Liver (tissue), 10 donors: ENCODE results near the gene ZNF219. TPM values are rescaled to one million over a fixed set of nuclear protein-coding genes. Genes with fewer than 3 reads are reported as not detected.
"Not testable (repeated sequence)": the region's sequence is repeated elsewhere in the genome, so short reads cannot be mapped to it uniquely, and the experiment has no call there.

Experiments
- DNase-seq: peaks from one replicate; pipeline ENCODE4 v3.0.0-alpha.2; 2017; ENCODE audit warnings: low spot score
- H3K27ac ChIP-seq, 2 donors: one replicate each; pipeline ENCODE4 v1.7.0; 2013; ENCODE audit warnings: inconsistent platforms in 2 of 2, low read length in 2 of 2, control low read depth in 1 of 2, low read depth in 1 of 2, mild to moderate bottlenecking in 1 of 2
- H3K27me3 ChIP-seq, 4 donors: one replicate each; pipeline versions ENCODE4 v1.6.1 to v1.7.0; 2013; ENCODE audit warnings: low read length in 3 of 4, inconsistent platforms in 1 of 4, mild to moderate bottlenecking in 1 of 4, moderate library complexity in 1 of 4; ENCODE audit not compliant: control insufficient read depth in 4 of 4, insufficient read depth in 4 of 4
- H3K36me3 ChIP-seq, 4 donors: one replicate each; pipeline versions ENCODE4 v1.6.1 to v1.7.0; 2013; ENCODE audit warnings: low read length in 3 of 4, mild to moderate bottlenecking in 3 of 4, low read depth in 1 of 4, moderate library complexity in 1 of 4; ENCODE audit not compliant: control insufficient read depth in 4 of 4, insufficient read depth in 3 of 4
- H3K4me1 ChIP-seq, 4 donors: one replicate each; pipeline versions ENCODE4 v1.6.1 to v1.7.0; 2013; ENCODE audit warnings: low read length in 3 of 4, mild to moderate bottlenecking in 3 of 4, moderate library complexity in 1 of 4; ENCODE audit not compliant: control insufficient read depth in 4 of 4, insufficient read depth in 4 of 4
- H3K4me3 ChIP-seq, 3 donors: one replicate each; pipeline versions ENCODE4 v1.6.1 to v1.7.0; 2013; ENCODE audit warnings: low read length in 3 of 3, control low read depth in 1 of 3, low read depth in 1 of 3, mild to moderate bottlenecking in 1 of 3
- H3K9ac ChIP-seq, 2 donors: one replicate each; pipeline ENCODE4 v1.7.0; 2013; ENCODE audit warnings: low read length in 2 of 2, mild to moderate bottlenecking in 2 of 2, moderate library complexity in 2 of 2, control low read depth in 1 of 2, low read depth in 1 of 2
- H3K9me3 ChIP-seq, 4 donors: one replicate each; pipeline versions ENCODE4 v1.6.1 to v1.7.0; 2013; ENCODE audit warnings: low read length in 3 of 4; ENCODE audit not compliant: control insufficient read depth in 4 of 4
- FOXA2 ChIP-seq: IDR thresholded peaks from 2 replicates; pipeline ENCODE4 v1.6.1; 2016; ENCODE audit warnings: antibody characterized with exemption
- HNF4G ChIP-seq: IDR thresholded peaks from 2 replicates; pipeline ENCODE4 v1.6.1; 2016; ENCODE audit warnings: antibody characterized with exemption
- JUND ChIP-seq, 2 donors: IDR thresholded peaks; 2 replicates each; pipeline ENCODE4 v1.6.1; 2016; ENCODE audit warnings: antibody characterized with exemption in 2 of 2
- RAD21 ChIP-seq, 2 donors: IDR thresholded peaks; 2 replicates each; pipeline ENCODE4 v1.6.1; 2016; ENCODE audit warnings: antibody characterized with exemption in 2 of 2, mild to moderate bottlenecking in 2 of 2
- RXRA ChIP-seq, 2 donors: IDR thresholded peaks; 2 replicates each; pipeline ENCODE4 v1.6.1; 2017 to 2018; ENCODE audit warnings: antibody characterized with exemption in 2 of 2, mild to moderate bottlenecking in 1 of 2
- SP1 ChIP-seq: IDR thresholded peaks from 2 replicates; pipeline ENCODE4 v1.6.1; 2018; ENCODE audit warnings: antibody characterized with exemption, mild to moderate bottlenecking
- TAF1 ChIP-seq: conservative IDR thresholded peaks from 2 replicates; pipeline ENCODE4 v1.6.1; 2016; ENCODE audit warnings: antibody characterized with exemption, mild to moderate bottlenecking
- YY1 ChIP-seq: IDR thresholded peaks from 2 replicates; pipeline ENCODE4 v1.6.1; 2016; ENCODE audit warnings: antibody characterized with exemption, mild to moderate bottlenecking
- WGBS: extraction: QIAGEN DNeasy Blood & Tissue Kit; methylation state at CpG from one replicate; pipeline ENCODE4 v1.1.7; 2013; 5-methylcytosine and 5-hydroxymethylcytosine counted together
- polyA plus RNA-seq, 2 donors: library from polyadenylated mRNA; stranded (reverse) in 1 of 2; unstranded in 1 of 2; fragments of 200-250 nt in 1 of 2; fragments of >200 nt in 1 of 2; fragmentation: Nextera tagmentation in 1 of 2; extraction: Ambion mirVana in 1 of 2; gene quantifications; one replicate each; pipeline versions ENCODE4 v1.2.1 to v1.2.3, GENCODE V29; 2013 to 2015
- small RNA-seq: library from RNA; depleted of rRNA; stranded (forward); fragments of <200 nt; gene quantifications from one replicate; pipeline ENCODE3, GENCODE V24; 2014
- total RNA-seq, 2 donors: library from RNA; depleted of rRNA; stranded (reverse); fragments of >200 nt; gene quantifications; one replicate each; pipeline ENCODE4 v1.2.3, GENCODE V29; 2014
- TF ChIP-seq, protein P1 (sequence below): IDR thresholded peaks from 2 replicates; pipeline ENCODE4 v1.6.1; 2016; ENCODE audit warnings: antibody characterized with exemption
- TF ChIP-seq, protein P2 (sequence below): IDR thresholded peaks from 2 replicates; pipeline ENCODE4 v1.6.1; 2016; ENCODE audit warnings: antibody characterized with exemption, mild to moderate bottlenecking
- TF ChIP-seq, protein P3 (sequence below): IDR thresholded peaks from 2 replicates; pipeline ENCODE4 v1.6.1; 2016; ENCODE audit warnings: antibody characterized with exemption
- donor health status: healthy.
- donor health status: healthy.
- donor health status: healthy.
- donor health status: healthy.
- donor health status: healthy.

ZNF219 gene
- total and polyA plus RNA-seq, 4 donors = 1.3 to 10.5 (median 5.5) TPM

DNA sequence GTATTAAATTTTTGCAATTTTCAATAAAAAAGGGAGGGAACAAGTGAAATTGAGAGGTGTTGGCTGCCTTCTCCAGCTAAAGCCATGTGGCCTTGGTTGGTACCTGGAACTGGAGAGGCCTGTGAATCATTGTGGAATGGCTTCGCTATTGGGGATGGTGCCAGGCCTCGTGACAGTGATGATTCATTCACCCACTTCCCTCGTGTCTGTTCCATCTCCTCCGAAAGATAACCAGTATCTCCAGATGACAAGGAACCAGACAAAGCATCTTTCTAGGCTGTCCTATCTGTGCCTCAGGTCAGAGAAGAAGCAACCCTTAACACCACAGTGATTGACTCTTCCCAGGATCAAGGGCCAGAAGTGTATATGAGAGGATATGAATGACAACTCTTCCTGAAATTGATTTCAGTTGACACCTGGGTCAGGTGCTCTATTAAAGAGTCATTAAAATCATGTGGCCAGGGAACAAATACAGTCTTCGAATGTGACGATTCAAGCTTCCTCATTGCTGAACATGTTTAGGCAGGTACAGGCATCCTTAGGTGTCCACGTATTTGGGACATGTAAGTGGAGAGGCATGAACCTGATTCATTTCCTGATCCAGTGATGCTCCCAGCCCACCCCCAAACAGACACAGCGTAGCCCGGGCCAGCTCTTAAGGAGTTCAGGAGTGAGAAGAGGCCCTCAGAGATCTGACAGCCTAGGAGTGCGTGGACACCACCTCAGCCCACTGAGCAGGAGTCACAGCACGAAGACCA lies 56.6 kb downstream of the ZNF219 start, which contains the start of gene RNASE7:
TSS of gene RNASE7 (plus strand) at position 687 of the 758 bp plus-strand sequence. CDS start 631 bp downstream, outside the sequence.
- DNase-seq = no peak
- TF ChIP-seq FOXA2 = no peak
- peak in 1 of 2 donors; percentile 28 for TF ChIP-seq RXRA (IDR thresholded peaks at IDR 0.05)
- TF ChIP-seq YY1 = peak; percentile 25
- peak; percentile 57 to 63 for TF ChIP-seq JUND (IDR thresholded peaks at IDR 0.05)
- Histone ChIP-seq H3K4me1 (peaks cover 20 to 82% (median 58%) of the 10 kb centered on the region in 4 donors), H3K4me3 (no peak within 1 kb of the TSS), H3K27me3 (no peaks in the 10 kb centered on the region), H3K9ac (no peak within 1 kb of the TSS), H3K27ac (peak within 1 kb of the TSS; percentile 84 to 86), H3K9me3 (no peaks in the 10 kb centered on the region), H3K36me3 (no peaks in the 10 kb centered on the region)
- WGBS = 65% methylated on average over 11 of the region's 11 CpGs

DNA sequence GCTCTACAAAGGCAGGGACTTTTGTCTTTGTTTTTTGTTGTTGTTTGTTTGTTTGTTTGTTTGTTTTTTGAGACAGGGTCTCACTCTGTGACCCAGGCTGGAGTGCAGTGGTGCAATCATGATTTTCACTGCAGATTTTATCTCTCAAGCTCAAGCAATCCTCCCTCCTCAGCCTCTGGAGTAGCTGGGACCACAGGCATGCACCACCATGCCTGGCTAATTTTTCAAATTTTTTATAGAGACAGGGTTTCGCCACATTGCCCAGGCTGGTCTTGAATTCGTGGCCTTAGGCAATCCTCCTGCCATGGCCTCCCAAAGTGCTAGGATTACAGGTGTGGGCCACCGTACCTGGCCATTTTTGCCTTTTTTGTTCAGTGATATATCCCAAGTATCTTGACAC lies 57.5 kb downstream of the ZNF219 start:
- not testable (repeated sequence) for H3K27me3 ChIP-seq, H3K36me3 ChIP-seq, H3K4me3 ChIP-seq, H3K9me3 ChIP-seq, H3K9ac ChIP-seq, DNase-seq
- Histone ChIP-seq H3K27ac (peak overlapping the region; percentile 84 to 86), H3K4me1 (peaks cover 17 to 74% (median 58%) of the 10 kb centered on the region in 4 donors)
- 83% methylated on average over 3 of the region's 3 CpGs for WGBS

DNA sequence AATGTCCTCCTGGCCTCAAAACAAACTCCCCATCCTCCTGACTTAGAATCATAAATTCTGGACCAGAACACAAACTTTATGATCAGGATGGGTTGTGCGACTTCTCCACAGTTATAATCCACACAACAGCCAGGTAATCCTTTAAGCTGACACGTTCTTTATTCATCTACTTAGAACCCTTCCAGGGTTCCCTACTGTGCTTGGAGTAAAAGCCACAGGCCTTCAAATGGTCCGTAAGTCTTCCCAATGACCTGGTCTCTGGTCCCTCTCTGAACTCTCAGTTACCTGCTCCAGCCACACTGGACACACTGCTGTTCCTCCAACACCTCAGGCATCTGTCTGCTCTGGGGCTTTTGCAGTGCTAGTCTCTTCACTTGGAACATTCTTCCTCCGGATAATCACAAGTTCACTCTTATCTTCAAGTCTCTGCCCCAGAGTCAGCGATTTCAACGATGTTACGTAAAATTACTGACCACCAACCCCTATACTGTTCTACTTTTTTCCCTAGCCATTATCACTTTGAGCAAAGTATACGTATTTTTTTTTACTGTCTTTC lies 58.0 kb downstream of the ZNF219 start:
- H3K27me3 ChIP-seq = no peaks in the 10 kb centered on the region
- peak overlapping the region in 1 of 2 donors; percentile 26 for H3K9ac ChIP-seq
- no peak overlapping the region for H3K4me3 ChIP-seq
- H3K9me3 ChIP-seq = no peaks in the 10 kb centered on the region
- DNase-seq = no peak
- peak overlapping the region; percentile 48 to 59 for H3K27ac ChIP-seq
- no peaks in the 10 kb centered on the region for H3K36me3 ChIP-seq
- WGBS = 70% methylated on average over 8 of the region's 8 CpGs
- H3K4me1 ChIP-seq = peaks cover 17 to 74% (median 57%) of the 10 kb centered on the region in 4 donors
- TF ChIP-seq TAF1 (no peak), JUND (IDR thresholded peaks at IDR 0.05) (no peak), YY1 (no peak), HNF4G (no peak), RAD21 (IDR thresholded peaks at IDR 0.05) (no peak), SP1 (no peak), FOXA2 (no peak)
- TF ChIP-seq, protein P1, sequence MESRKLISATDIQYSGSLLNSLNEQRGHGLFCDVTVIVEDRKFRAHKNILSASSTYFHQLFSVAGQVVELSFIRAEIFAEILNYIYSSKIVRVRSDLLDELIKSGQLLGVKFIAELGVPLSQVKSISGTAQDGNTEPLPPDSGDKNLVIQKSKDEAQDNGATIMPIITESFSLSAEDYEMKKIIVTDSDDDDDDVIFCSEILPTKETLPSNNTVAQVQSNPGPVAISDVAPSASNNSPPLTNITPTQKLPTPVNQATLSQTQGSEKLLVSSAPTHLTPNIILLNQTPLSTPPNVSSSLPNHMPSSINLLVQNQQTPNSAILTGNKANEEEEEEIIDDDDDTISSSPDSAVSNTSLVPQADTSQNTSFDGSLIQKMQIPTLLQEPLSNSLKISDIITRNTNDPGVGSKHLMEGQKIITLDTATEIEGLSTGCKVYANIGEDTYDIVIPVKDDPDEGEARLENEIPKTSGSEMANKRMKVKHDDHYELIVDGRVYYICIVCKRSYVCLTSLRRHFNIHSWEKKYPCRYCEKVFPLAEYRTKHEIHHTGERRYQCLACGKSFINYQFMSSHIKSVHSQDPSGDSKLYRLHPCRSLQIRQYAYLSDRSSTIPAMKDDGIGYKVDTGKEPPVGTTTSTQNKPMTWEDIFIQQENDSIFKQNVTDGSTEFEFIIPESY = no peak
- TF ChIP-seq, protein P2, sequence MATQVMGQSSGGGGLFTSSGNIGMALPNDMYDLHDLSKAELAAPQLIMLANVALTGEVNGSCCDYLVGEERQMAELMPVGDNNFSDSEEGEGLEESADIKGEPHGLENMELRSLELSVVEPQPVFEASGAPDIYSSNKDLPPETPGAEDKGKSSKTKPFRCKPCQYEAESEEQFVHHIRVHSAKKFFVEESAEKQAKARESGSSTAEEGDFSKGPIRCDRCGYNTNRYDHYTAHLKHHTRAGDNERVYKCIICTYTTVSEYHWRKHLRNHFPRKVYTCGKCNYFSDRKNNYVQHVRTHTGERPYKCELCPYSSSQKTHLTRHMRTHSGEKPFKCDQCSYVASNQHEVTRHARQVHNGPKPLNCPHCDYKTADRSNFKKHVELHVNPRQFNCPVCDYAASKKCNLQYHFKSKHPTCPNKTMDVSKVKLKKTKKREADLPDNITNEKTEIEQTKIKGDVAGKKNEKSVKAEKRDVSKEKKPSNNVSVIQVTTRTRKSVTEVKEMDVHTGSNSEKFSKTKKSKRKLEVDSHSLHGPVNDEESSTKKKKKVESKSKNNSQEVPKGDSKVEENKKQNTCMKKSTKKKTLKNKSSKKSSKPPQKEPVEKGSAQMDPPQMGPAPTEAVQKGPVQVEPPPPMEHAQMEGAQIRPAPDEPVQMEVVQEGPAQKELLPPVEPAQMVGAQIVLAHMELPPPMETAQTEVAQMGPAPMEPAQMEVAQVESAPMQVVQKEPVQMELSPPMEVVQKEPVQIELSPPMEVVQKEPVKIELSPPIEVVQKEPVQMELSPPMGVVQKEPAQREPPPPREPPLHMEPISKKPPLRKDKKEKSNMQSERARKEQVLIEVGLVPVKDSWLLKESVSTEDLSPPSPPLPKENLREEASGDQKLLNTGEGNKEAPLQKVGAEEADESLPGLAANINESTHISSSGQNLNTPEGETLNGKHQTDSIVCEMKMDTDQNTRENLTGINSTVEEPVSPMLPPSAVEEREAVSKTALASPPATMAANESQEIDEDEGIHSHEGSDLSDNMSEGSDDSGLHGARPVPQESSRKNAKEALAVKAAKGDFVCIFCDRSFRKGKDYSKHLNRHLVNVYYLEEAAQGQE = no peak
- TF ChIP-seq, protein P3, sequence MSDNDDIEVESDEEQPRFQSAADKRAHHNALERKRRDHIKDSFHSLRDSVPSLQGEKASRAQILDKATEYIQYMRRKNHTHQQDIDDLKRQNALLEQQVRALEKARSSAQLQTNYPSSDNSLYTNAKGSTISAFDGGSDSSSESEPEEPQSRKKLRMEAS = no peak

Small RNAs within 50 kb of the gene (small RNA-seq; reads per million reads assigned to genes)
- gene RNU6-252P = not detected

Other genes with a start within 250 kb of the ZNF219 start
- gene RNASE3, start 207.3 kb downstream of the ZNF219 start, total RNA-seq = 10 to 100 TPM in 1 of 2 donors, not detected in 1; 12.2 TPM
- gene RNASE3, start 207.3 kb downstream of the ZNF219 start, polyA plus RNA-seq = under 1 TPM in 1 of 2 donors, not detected in 1; 0.52 TPM
- gene RNASE2, start 143.2 kb downstream of the ZNF219 start, total RNA-seq = 10 to 100 TPM in 1 of 2 donors, under 1 TPM in 1; 0.59 to 27.0 TPM
- gene RNASE2, start 143.2 kb downstream of the ZNF219 start, polyA plus RNA-seq = 1 to 10 TPM; 2.9 to 5.7 TPM
- gene METTL17, start 108.7 kb downstream of the ZNF219 start, total RNA-seq = 10 to 100 TPM; 31.0 to 64.8 TPM
- gene METTL17, start 108.7 kb downstream of the ZNF219 start, polyA plus RNA-seq = 10 to 100 TPM; 35.9 to 58.6 TPM
- under 1 TPM in 1 of 2 donors, not detected in 1; 0.08 TPM for gene SLC39A2, start 99.4 kb downstream of the ZNF219 start, total RNA-seq
- under 1 TPM in 1 of 2 donors, not detected in 1; 0.05 TPM for gene SLC39A2, start 99.4 kb downstream of the ZNF219 start, polyA plus RNA-seq
- gene NDRG2, start 73.6 kb downstream of the ZNF219 start, total RNA-seq = 100 to 1,000 TPM; 107 to 191 TPM
- gene NDRG2, start 73.6 kb downstream of the ZNF219 start, polyA plus RNA-seq = 100 to 1,000 TPM in 1 of 2 donors, 10 to 100 TPM in 1; 72.9 to 156 TPM
- gene TPPP2, start 68.4 kb downstream of the ZNF219 start, total RNA-seq = 1 to 10 TPM; 1.6 to 5.9 TPM
- 1 to 10 TPM; 1.5 to 1.6 TPM for gene TPPP2, start 68.4 kb downstream of the ZNF219 start, polyA plus RNA-seq
- gene RNASE13, start 63.8 kb downstream of the ZNF219 start, total RNA-seq = under 1 TPM; 0.05 to 0.08 TPM
- gene RNASE13, start 63.8 kb downstream of the ZNF219 start, polyA plus RNA-seq = not detected
- gene RNASE7, start 56.3 kb downstream of the ZNF219 start, total RNA-seq = under 1 TPM in 1 of 2 donors, not detected in 1; 0.33 TPM
- under 1 TPM; 0.11 to 0.12 TPM for gene RNASE7, start 56.3 kb downstream of the ZNF219 start, polyA plus RNA-seq
- not detected for gene RNASE8, start 40.8 kb downstream of the ZNF219 start, total RNA-seq
- gene RNASE8, start 40.8 kb downstream of the ZNF219 start, polyA plus RNA-seq = not detected
- gene ARHGEF40, start 28.4 kb downstream of the ZNF219 start, total RNA-seq = 10 to 100 TPM; 19.8 to 42.5 TPM
- gene ARHGEF40, start 28.4 kb downstream of the ZNF219 start, polyA plus RNA-seq = 10 to 100 TPM in 1 of 2 donors, 1 to 10 TPM in 1; 9.3 to 14.0 TPM
- under 1 TPM; 0.19 to 0.25 TPM for gene TMEM253, start 2.4 kb upstream of the ZNF219 start, total RNA-seq
- under 1 TPM in 1 of 2 donors, not detected in 1; 0.14 TPM for gene TMEM253, start 2.4 kb upstream of the ZNF219 start, polyA plus RNA-seq
- not detected for gene OR5AU1, start 57.4 kb upstream of the ZNF219 start, total RNA-seq
- gene OR5AU1, start 57.4 kb upstream of the ZNF219 start, polyA plus RNA-seq = not detected
- 100 to 1,000 TPM; 286 to 384 TPM for gene HNRNPC, start 170.8 kb upstream of the ZNF219 start, total RNA-seq
- 100 to 1,000 TPM; 119 to 254 TPM for gene HNRNPC, start 170.8 kb upstream of the ZNF219 start, polyA plus RNA-seq
- gene RPGRIP1, start 181.4 kb upstream of the ZNF219 start, total RNA-seq = 1 to 10 TPM in 1 of 2 donors, under 1 TPM in 1; 0.42 to 1.3 TPM
- gene RPGRIP1, start 181.4 kb upstream of the ZNF219 start, polyA plus RNA-seq = under 1 TPM; 0.27 to 0.38 TPM